ENCODE data around the gene HSCB. TPM values are rescaled to one million over a fixed set of nuclear protein-coding genes. Genes with fewer than 3 reads are reported as not detected.

Gene HSCB
- total and polyA plus RNA-seq, 2 of the 4 experiments (the other 2 are of a cell fraction) = 5.4 to 13.2 TPM

DNA sequence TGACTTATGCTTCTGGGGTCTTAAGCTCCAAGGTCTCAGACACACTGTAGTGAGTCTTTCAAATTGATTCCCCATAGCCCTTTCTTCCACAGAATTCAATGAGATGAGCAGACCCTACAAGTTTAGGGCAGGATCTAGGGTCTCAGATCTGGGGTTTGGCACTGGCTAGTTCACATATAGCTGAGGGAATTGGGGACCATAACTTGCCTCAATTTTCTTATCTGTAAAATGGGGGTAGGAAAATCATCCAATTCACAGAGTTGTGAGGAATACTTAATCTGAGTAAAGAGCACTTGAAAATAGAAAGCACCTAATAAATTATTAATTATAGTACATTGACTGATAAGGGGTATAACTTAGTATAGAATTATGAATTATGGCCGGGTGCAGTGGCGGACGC, 24.8 kb downstream of the HSCB start:
- Histone ChIP-seq H2BK20ac (ENCODE audit: low read depth, low read length) (no peak overlapping the region), H3K36me3 (ENCODE audit: control insufficient read depth, insufficient read depth, low read length) (no peaks in the 10 kb centered on the region), H3K4ac (ENCODE audit: low read depth, low read length) (no peak overlapping the region), H2AK9ac (replicated peaks; ENCODE audit: low read depth, low read length, poor library complexity) (no peak overlapping the region), H4K91ac (ENCODE audit: insufficient read depth, low read depth, low read length) (no peak overlapping the region), H2BK120ac (ENCODE audit: low read depth, low read length) (no peak overlapping the region), H3K79me1 (ENCODE audit: low read depth in 1 of 2, low read length in 2 of 2) (no peaks in the 10 kb centered on the region), H3K9ac (ENCODE audit: low read depth, low read length) (no peak overlapping the region), H4K8ac (ENCODE audit: low read depth in 2 of 2, low read length in 2 of 2) (no peak overlapping the region), H3K23ac (ENCODE audit: low read depth, low read length) (no peak overlapping the region), H2AFZ (replicated peaks; ENCODE audit: low read length, poor library complexity) (no peak overlapping the region), H4K5ac (ENCODE audit: low read depth, low read length) (no peak overlapping the region), H2BK5ac (ENCODE audit: low read depth, low read length, poor library complexity, severe bottlenecking) (no peak overlapping the region), H3K9me3 (ENCODE audit: control insufficient read depth, insufficient read depth, low read length) (peaks cover 2% of the 10 kb centered on the region; the same call in 1 of the 2 replicates), H3K27me3 (ENCODE audit: control insufficient read depth, insufficient read depth, low read length) (no peaks in the 10 kb centered on the region; the same call in 1 of the 2 replicates), H2AK5ac (ENCODE audit: low read depth, low read length) (no peak overlapping the region), H3K9me1 (ENCODE audit: insufficient read depth, low read length) (no peaks in the 10 kb centered on the region), H4K20me1 (ENCODE audit: insufficient read depth, low read length) (no peaks in the 10 kb centered on the region), H3K18ac (ENCODE audit: low read depth, low read length) (no peak overlapping the region), H2BK15ac (ENCODE audit: low read depth, low read length) (no peak overlapping the region), H3K4me1 (ENCODE audit: control insufficient read depth, insufficient read depth, low read length) (no peaks in the 10 kb centered on the region), H3K4me2 (ENCODE audit: low read depth, low read length) (no peak overlapping the region), H3K56ac (ENCODE audit: extremely low read depth, insufficient read depth, low read length) (no peak overlapping the region), H3K27ac (ENCODE audit: insufficient read depth, low read length) (no peak overlapping the region), H3K14ac (replicated peaks; ENCODE audit: low read depth, low read length) (no peak overlapping the region), H3K4me3 (ENCODE audit: insufficient read depth, low read depth, low read length) (no peak overlapping the region)
- ChIA-PET POLR2A (ENCODE audit: unreplicated experiment) (no interaction called here), CTCF (interaction anchor here (1.0 kb wide), 1 partner anchor 56 kb away, joined by 4 read pairs; no protein-coding TSS in a partner anchor)
- dilution Hi-C loops (cut with HindIII; ENCODE audit: low sequenced_read_pairs, unreplicated experiment) (no loop called here), in situ Hi-C loops (cut with MboI; ENCODE audit: low sequenced_read_pairs) (no loop called here), intact Hi-C loops (cut with micrococcal nuclease) (no loop called here)
- ATAC-seq (ENCODE audit: low read depth) (no peak), DNase-seq (no peak)
- TF ChIP-seq BHLHE40 (IDR thresholded peaks at IDR 0.05; ENCODE audit: low read depth, low read length) (no peak), POLR2A (IDR thresholded peaks at IDR 0.05; ENCODE audit: low read depth, low read length) (no peak), MXI1 (IDR thresholded peaks at IDR 0.05; ENCODE audit: borderline replicate concordance, low read depth, low read length) (no peak), MAFK (IDR thresholded peaks at IDR 0.05; ENCODE audit: low read depth, low read length) (no peak), RAD21 (IDR thresholded peaks at IDR 0.05; ENCODE audit: low read length) (no peak), NFE2L2 (IDR thresholded peaks at IDR 0.05; ENCODE audit: low read depth, low read length) (no peak), RFX5 (IDR thresholded peaks at IDR 0.05; ENCODE audit: low read depth, low read length) (no peak), CHD1 (IDR thresholded peaks at IDR 0.05; ENCODE audit: low read depth, low read length) (no peak)
- TF ChIP-seq, protein P1, sequence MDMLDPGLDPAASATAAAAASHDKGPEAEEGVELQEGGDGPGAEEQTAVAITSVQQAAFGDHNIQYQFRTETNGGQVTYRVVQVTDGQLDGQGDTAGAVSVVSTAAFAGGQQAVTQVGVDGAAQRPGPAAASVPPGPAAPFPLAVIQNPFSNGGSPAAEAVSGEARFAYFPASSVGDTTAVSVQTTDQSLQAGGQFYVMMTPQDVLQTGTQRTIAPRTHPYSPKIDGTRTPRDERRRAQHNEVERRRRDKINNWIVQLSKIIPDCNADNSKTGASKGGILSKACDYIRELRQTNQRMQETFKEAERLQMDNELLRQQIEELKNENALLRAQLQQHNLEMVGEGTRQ (IDR thresholded peaks at IDR 0.05; ENCODE audit: low read depth, low read length) = no peak
- TF ChIP-seq, protein P2, sequence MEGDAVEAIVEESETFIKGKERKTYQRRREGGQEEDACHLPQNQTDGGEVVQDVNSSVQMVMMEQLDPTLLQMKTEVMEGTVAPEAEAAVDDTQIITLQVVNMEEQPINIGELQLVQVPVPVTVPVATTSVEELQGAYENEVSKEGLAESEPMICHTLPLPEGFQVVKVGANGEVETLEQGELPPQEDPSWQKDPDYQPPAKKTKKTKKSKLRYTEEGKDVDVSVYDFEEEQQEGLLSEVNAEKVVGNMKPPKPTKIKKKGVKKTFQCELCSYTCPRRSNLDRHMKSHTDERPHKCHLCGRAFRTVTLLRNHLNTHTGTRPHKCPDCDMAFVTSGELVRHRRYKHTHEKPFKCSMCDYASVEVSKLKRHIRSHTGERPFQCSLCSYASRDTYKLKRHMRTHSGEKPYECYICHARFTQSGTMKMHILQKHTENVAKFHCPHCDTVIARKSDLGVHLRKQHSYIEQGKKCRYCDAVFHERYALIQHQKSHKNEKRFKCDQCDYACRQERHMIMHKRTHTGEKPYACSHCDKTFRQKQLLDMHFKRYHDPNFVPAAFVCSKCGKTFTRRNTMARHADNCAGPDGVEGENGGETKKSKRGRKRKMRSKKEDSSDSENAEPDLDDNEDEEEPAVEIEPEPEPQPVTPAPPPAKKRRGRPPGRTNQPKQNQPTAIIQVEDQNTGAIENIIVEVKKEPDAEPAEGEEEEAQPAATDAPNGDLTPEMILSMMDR (conservative IDR thresholded peaks at IDR 0.05; ENCODE audit: low read depth, low read length) = no peak
- no TSS peak for BruUV-seq (replicated peaks)
- WGBS, 2 experiments (ENCODE audit: extremely low coverage in 2 of 2, insufficient read length in 1 of 2) = no CpG with 5 or more reads among the region's 3 CpGs
